ENCODE data around the gene VDAC1.
A peak's percentile ranks its signal among the peaks of the same experiment; 100 is the strongest.

VDAC1 gene

GRCh38 chr5:134029156-134029555 lies 24.4 kb upstream of the VDAC1 start:
- H3K27ac ChIP-seq: no peak overlapping the region
- TF ChIP-seq, protein P1, sequence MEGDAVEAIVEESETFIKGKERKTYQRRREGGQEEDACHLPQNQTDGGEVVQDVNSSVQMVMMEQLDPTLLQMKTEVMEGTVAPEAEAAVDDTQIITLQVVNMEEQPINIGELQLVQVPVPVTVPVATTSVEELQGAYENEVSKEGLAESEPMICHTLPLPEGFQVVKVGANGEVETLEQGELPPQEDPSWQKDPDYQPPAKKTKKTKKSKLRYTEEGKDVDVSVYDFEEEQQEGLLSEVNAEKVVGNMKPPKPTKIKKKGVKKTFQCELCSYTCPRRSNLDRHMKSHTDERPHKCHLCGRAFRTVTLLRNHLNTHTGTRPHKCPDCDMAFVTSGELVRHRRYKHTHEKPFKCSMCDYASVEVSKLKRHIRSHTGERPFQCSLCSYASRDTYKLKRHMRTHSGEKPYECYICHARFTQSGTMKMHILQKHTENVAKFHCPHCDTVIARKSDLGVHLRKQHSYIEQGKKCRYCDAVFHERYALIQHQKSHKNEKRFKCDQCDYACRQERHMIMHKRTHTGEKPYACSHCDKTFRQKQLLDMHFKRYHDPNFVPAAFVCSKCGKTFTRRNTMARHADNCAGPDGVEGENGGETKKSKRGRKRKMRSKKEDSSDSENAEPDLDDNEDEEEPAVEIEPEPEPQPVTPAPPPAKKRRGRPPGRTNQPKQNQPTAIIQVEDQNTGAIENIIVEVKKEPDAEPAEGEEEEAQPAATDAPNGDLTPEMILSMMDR (conservative IDR thresholded peaks at IDR 0.05): no peak

DNA sequence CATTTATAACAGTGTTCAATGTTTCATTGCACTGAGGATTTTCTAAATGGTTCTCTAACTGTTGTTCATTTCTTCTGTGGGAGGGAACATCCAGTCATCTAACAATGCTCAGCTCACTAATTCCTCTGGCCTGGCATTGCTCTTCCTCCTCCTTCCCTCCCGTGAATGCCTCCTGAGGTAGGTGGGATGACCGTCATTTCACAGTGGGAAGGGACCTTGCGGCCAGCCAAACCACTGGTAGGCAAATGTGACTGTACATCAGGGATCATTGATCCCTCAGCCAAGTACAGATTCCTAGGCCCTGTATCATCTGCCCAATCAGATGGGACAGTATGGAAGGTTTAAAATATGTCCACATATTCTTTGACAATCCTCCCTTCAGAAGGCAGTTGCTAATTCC lies 23.7 kb upstream of the VDAC1 start:
- no peak overlapping the region for H3K27ac ChIP-seq
- TF ChIP-seq, protein P1 (conservative IDR thresholded peaks at IDR 0.05): no peak

DNA sequence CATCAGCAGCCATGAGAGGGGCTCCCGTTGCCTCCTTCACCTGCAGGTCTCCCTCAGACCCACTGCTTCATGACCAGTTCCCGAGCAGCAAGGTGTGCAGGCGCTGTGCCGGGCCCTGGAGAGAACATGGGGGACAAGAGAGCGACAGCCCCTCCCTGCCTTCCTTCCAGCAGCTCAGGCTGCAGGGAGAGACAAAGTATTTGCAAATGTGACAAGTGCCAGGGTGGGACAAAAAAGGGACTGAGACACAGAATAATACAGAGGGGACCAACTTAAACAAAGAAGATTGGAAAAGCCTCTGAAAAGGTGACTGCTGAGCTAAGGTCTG lies 22.5 kb upstream of the VDAC1 start:
- H3K27ac ChIP-seq: no peak overlapping the region
- TF ChIP-seq, protein P1 (conservative IDR thresholded peaks at IDR 0.05): no peak

DNA sequence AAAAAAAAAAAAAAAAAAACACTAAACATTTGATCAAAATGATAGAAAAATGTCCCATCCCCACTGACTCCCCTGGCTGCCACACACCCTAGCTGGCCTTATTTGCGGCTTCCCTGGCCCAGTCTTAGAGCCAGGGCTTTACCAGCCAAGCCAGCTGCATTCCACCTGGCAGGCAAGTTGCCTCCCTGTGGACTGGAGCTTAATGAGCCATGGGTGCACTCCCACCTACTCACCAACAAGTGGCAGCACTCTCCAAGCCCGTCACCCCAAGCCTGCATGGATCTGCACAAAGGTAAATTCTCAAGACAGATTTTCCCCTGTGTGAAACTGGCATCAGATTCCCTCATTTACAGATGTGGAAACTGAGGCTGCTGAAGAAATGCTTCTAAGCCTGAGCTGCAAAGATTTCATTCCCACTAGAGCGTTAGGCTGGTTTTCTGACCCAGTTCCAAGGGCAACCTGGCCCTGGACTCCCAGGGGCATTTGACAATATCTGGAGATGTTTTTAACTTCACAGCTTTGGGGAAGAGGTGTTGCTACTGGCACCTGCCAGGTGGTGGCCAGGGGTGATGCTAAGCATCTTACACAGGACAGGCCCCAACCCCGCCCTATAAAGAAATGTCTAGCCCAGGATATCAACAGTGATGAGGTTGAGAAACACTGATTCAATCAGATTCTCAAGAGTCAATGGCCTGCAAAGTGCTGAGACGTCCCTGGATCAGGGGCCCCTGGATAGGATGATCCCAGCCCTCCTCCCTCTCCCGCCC lies 21.9 kb upstream of the VDAC1 start:
- TF ChIP-seq, protein P1 (conservative IDR thresholded peaks at IDR 0.05): peak; percentile 77
- no peak overlapping the region for H3K27ac ChIP-seq

GRCh38 chr5:134025786-134026185 lies 21.0 kb upstream of the VDAC1 start:
- TF ChIP-seq, protein P1 (conservative IDR thresholded peaks at IDR 0.05): no peak
- no peak overlapping the region for H3K27ac ChIP-seq

DNA sequence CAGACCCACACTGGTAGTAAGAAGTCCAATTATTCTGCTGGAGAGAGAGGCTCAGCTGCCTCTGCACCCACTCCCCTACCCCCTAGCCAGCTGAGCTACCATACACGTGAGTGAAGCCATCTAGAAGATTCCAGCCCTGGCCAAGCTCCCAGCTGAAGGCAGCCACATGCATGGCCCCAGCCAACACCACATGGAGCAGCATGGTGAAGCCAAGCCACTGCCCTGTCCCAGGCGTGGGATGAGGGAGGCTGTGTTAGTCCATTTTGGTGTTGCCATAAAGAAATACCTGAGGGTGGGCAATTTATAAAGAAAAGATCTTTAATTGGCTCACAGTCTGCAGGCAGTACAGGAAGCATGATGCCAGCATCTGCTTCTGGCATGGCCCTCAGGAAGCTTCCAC lies 20.0 kb upstream of the VDAC1 start:
- TF ChIP-seq, protein P1 (conservative IDR thresholded peaks at IDR 0.05): no peak
- H3K27ac ChIP-seq: no peak overlapping the region

- H3K27ac ChIP-seq: no peak overlapping the region
- TF ChIP-seq, protein P1 (conservative IDR thresholded peaks at IDR 0.05): no peak
These were observed 17.6 kb upstream of the VDAC1 start for GRCh38 chr5:134022333-134022732.

Data from VCaP (cell line).